Measurements from ENCODE around the gene CASP10.

The CASP10 gene

DNA sequence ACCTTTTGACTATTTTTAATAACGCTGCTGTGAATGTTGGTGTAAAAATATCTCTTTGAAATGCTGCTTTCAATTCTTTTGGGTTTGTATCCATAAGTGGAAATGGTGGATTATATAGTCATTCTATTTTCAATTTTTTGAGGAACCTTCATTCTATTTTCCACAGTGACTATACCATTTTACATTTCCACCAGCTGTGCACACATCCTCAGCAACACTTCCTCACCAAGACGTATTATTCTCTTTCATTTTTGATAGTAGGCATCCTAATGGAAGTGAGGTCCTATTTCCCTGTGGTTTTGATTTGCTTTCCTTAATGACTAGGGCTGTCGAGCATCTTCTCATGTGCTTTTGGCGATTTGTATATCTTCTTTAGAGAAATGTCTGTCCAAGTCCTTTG, 14.8 kb downstream of the CASP10 start:
- no peak for DNase-seq (ENCODE audit: low read depth)

DNA sequence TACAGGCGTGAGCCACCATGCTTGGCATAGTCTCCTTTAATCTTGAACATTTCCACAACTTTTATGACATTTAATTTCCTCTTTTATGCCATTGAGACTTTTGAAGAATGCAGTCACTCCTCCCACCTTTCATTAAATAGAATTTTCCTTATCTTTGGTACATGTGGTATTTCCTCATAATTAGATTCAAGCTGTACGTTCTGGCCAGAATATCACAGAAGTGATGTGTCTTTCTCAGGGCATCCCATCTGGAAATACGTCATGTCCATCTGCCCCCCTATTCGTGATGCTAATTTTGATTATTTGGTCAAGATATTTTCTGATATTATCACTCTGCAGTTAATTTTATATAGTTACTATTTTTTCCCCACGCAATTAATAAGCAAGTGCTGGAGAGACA, 16.9 kb downstream of the CASP10 start:
- no peak for DNase-seq (ENCODE audit: low read depth)

DNA sequence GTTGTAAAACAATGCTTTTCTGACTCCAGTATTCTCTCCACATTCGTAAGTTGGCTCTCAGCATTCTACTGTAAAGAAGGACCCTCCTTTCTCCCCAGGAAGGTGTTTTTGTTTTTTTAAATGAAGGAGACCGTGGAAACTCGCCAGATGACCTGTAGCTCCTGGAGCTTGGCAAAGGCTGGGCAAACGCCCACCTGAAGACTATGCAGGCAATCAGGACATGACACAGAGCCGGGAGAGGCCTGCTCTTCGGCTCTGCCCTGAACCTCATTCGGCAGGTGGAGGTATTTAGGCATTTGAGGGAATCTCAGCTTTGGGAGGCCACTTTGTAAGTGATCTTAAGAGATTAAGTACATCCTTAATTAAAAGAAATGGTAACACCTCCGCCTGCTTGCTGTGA, 17.4 kb downstream of the CASP10 start:
- DNase-seq (ENCODE audit: low read depth) = no peak

GRCh38 chr2:201201371-201201770, 18.4 kb downstream of the CASP10 start:
- no peak for DNase-seq (ENCODE audit: low read depth)

DNA sequence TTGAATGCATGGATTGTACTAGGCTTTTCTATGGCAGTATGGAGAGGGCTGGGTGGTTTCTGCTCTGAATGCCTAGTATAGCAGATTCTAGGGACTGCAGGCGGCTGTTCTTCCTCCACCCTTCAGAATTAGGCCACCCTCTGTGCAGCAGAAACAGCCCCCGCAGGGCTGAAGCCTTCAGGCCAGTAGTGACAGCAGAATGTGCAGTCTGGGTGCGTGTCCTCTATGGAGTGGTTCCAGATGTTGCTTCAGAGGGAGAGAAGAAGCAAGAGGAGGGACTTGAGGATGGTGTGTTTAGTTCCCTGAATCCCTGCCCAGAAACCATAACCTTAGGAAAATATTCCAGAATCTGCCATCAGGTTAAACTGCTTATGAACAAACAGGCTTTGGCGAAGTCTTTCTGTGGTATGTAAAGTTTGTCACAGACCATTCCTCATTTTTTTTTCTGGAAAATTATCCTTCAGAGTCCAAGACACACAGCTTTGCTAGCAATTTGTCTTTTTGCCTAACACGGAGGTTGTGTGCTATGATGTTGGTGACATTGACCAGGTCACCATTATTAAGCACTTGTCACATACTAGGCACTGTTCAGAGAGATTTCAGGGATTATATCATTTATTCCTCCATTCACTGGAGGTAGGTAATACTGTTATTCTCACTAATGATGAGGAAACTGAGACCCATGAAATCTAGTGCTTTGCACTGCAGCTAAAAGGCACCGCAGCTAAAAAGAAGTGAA, 21.1 kb downstream of the CASP10 start:
- peak; percentile 74 for DNase-seq (ENCODE audit: low read depth)

- DNase-seq (ENCODE audit: low read depth) = no peak
Measured at GRCh38 chr2:201204655-201205514, 21.9 kb downstream of the CASP10 start.

DNA sequence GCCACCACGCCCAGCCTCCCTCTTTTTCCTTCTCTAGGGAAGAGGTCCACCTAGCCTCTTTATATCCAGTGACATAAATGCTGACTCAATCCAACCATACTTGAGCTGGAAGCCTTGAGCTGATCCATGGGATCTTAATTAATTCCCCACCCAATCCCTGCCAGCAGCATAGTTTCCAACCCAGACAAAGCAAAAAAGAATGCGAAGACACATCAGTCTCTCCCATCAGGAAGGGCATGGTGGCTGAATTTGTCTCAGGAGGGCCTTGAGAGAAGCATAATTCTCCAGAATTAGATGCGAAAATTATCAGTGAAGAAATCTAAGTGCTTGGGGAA, 22.5 kb downstream of the CASP10 start:
- DNase-seq (ENCODE audit: low read depth) = no peak

GRCh38 chr2:201208563-201209252, 25.8 kb downstream of the CASP10 start:
- DNase-seq (ENCODE audit: low read depth) = no peak

DNA sequence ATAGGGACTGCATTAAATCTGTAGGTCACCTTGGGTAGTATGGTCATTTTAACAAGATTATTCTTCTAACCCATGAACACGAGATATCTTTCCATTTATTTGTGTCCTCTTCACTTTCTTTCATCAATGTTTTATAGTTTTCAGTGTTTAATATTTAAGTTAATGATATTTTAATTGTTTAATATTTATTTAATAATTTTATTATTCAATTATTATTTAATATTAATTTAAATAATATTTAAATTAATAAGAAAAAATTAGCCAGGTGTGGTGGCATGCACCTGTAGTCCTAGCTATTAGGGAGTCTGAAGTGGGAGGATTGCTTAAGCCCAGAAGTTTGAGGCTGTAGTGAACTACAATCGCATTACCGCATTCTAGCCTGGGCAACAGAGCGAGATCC, 33.0 kb downstream of the CASP10 start:
- no peak for DNase-seq (ENCODE audit: low read depth)

DNA sequence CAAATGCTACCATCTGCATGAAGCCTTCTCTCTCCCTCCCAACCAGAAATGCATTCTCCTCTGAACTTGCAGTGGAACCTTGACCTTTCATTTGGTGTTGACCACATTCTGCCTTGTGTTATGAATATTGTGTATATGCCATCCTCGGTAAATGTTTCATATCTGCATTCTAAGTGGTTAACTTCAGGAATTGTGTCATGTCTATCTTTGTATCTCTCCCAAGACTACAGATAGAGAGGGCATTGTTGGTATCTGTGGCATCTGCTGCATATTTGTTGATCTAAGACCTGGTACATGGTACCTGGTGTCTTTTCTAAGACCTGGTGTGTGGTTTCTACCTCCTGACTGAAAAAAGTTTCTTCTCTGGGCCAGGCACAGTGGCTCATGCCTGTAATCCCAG, 34.0 kb downstream of the CASP10 start:
- DNase-seq (ENCODE audit: low read depth) = no peak

DNA sequence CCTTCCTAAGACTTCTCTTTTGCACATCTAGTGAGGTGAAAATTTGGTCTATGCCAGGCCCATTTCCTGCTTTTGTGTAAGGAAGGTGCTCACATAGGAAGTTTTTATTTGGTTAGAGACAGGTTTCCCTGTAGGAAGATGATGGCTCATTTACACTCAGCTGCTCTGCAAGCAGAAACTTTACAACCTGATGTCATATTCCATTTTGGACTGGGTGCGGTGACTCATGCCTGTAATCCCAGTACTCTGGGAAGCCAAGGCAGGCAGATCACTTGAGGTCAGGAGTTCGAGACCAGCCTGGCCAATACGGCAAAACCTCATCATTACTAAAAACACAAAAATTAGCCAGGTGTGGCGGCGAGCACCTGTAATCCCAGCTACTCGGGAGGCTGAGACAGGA, 35.8 kb downstream of the CASP10 start:
- DNase-seq (ENCODE audit: low read depth) = no peak

GRCh38 chr2:201219328-201220096, 36.6 kb downstream of the CASP10 start:
- DNase-seq (ENCODE audit: low read depth) = no peak

DNA sequence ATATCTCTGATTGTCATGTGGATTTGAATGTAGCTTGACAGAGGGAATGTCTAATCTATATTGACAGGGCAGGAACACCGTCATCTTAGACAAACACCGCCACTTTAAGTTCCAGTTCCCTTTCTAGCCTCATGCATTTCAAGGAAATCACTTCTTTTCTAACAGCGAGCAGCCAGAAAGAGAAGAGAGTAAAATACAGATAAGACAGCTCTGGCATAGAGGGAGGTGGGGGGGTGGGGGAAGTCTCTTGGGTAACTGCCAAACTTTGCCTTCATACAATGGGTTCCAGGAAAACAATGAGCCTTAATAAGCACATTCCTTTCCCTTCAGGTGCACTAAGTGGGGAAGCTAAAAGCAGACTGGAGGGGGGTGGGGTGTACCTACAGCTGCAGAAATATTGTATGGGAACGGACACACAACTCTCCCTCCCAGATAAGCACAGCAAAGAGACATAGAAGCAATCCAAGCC, 37.2 kb downstream of the CASP10 start:
- DNase-seq (ENCODE audit: low read depth) = no peak

DNA sequence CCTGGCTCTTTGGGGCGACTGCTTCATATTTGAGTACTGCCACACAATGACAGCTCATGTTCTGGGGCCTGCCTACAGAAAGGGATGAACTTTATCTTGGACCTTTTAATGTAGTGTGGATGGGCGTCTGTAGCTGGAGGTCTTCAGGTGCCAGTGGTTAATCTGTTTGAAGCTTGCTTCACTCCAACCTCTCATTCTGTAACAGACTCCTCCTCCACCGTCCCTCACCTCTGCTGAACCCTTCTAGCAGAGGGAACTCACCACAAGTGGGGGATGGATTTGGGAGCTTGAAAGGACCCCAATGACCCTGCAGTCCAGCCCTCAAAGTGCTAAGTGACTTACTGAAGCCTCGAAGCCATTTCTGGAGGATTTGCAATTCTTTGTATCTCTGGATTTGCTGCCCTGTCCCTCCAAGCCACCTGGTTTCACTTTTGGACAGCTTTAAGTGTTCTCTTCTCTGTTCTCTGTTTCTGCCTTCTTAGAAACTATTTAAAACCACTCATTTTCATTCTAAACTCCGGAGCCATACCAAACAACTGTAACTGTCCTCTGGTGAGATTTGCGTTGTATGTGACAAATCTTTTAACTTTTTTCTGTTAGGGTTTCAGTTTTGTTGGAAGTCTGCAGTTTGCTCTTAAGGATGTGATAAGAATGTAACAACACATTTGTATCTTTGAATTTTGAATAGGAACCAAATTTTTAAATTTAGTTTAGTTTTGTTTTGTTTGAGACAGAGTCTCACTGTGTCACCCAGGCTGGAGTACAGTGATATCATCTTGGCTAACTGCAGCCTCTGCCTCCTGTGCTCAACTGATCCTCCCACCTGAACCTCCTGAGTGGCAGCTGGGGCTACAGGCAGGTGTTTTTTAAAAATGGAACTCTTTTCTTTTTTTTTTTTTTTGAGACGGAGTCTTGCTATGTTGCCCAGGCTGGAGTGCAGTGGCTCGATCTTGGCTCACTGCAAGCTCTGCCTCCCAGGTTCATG, 40.4 kb downstream of the CASP10 start:
- no peak for DNase-seq (ENCODE audit: low read depth)

- DNase-seq (ENCODE audit: low read depth) = no peak
Measured at GRCh38 chr2:201228271-201228911, 45.5 kb downstream of the CASP10 start.

DNA sequence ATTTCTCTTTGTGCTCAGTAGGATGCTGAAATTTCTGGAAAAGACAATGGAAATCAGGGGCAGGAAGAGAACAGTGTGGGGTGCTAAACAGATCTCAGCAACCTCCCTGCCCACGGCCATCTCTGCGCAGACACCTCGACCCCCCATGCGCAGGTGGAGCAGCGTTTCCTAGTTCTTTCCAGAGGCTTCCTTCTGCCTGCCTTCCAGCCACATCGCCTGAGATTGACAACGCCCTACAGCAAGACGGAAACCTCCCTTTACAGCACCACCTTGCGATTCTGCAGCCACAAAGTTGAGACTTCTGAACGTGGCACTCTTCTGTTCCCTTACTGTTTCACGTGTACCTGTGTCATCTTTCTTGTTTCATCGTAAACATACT, 46.0 kb downstream of the CASP10 start:
- DNase-seq (ENCODE audit: low read depth) = no peak

- peak; percentile 86 for DNase-seq (ENCODE audit: low read depth)
Measured at GRCh38 chr2:201231781-201232466, 49.0 kb downstream of the CASP10 start.

DNA sequence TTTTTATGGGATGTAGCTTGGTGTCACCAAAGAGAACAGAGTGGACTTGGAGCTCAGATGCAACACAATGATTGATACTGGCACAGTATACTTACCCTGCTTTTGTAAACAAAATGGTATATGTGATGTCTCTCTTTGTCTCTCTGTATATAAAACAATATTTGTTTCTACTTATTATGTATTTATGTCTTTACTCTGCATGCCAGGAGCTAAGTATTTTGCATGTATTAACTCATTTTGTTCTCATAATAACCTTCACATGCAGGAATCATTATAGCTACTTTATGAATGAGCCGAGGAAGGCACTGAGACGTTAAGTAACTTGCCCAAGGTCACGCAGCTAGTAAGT, 49.5 kb downstream of the CASP10 start:
- no peak for DNase-seq (ENCODE audit: low read depth)

DNA sequence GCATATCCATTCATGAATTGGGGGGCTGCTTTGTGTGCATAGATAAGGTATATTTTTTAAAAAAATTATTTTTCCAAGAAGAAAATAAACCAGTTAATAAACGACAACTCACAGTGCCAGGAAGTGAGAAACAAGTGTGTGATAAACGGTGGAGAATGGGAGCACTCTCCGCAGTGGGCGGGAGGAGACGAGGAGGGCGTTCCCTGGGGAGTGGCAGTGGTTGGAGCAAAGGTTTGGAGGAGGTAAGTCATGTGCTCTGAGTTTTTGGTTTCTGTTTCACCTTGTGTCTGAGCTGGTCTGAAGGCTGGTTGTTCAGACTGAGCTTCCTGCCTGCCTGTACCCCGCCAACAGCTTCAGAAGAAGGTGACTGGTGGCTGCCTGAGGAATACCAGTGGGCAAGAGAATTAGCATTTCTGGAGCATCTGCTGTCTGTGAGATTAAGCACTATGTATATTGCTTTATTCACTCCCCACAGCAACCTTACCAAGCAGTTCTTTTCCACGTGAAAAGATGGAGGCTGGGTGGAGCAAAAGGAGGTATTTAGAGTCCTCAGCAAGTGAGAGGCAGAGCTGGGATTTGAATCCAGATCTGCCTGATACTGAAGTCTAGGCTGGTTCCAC, 50.4 kb downstream of the CASP10 start:
- no peak for DNase-seq (ENCODE audit: low read depth)

Measured in fibroblast of gingiva (primary cell).